ENCODE measurements around the gene EN2.

EN2 gene

GRCh38 chr7:155451840-155452239, 6.1 kb upstream of the EN2 start:
- no peak for DNase-seq (ENCODE audit: low read depth)
- H3K4me3 ChIP-seq (ENCODE audit: low read depth, low read length): no peak overlapping the region
- TF ChIP-seq CTCF (conservative IDR thresholded peaks at IDR 0.05; ENCODE audit: low read depth, low read length): no peak

GRCh38 chr7:155452505-155453295, 5.2 kb upstream of the EN2 start:
- no peak for TF ChIP-seq CTCF (conservative IDR thresholded peaks at IDR 0.05; ENCODE audit: low read depth, low read length)
- DNase-seq (ENCODE audit: low read depth): no peak
- no peak overlapping the region for H3K4me3 ChIP-seq (ENCODE audit: low read depth, low read length)

GRCh38 chr7:155453296-155454182, 4.4 kb upstream of the EN2 start:
- no peak for TF ChIP-seq CTCF (conservative IDR thresholded peaks at IDR 0.05; ENCODE audit: low read depth, low read length)
- no peak overlapping the region for H3K4me3 ChIP-seq (ENCODE audit: low read depth, low read length)
- no peak for DNase-seq (ENCODE audit: low read depth)

- DNase-seq (ENCODE audit: low read depth): no peak
- no peak for TF ChIP-seq CTCF (conservative IDR thresholded peaks at IDR 0.05; ENCODE audit: low read depth, low read length)
- H3K4me3 ChIP-seq (ENCODE audit: low read depth, low read length): no peak overlapping the region
Observed at GRCh38 chr7:155454183-155455112, 3.5 kb upstream of the EN2 start.

- no peak for DNase-seq (ENCODE audit: low read depth)
- no peak overlapping the region for H3K4me3 ChIP-seq (ENCODE audit: low read depth, low read length)
- TF ChIP-seq CTCF (conservative IDR thresholded peaks at IDR 0.05; ENCODE audit: low read depth, low read length): no peak
Observed at GRCh38 chr7:155455132-155455693, 2.7 kb upstream of the EN2 start.
